H9 (cell line): ENCODE results near the gene SLC46A1. TPM values are rescaled to one million over a fixed set of nuclear protein-coding genes. Genes with fewer than 3 reads are reported as not detected.

Experiments used
- DNase-seq: peaks from one replicate; pipeline ENCODE4 v3.0.0-alpha.2; 2017
- H2AFZ ChIP-seq: one replicate; pipeline ENCODE4 v1.6.1; 2013; ENCODE audit warnings: mild to moderate bottlenecking, low read length, control low read depth, moderate library complexity
- H2AK5ac ChIP-seq: 2 replicates; pipeline ENCODE4 v1.6.1; 2013; ENCODE audit warnings: low read length, control low read depth, mixed read lengths; ENCODE audit not compliant: insufficient read length
- H2BK120ac ChIP-seq: one replicate; pipeline ENCODE4 v1.6.1; 2013; ENCODE audit warnings: low read depth, mild to moderate bottlenecking, low read length, control low read depth, inconsistent platforms; ENCODE audit not compliant: poor library complexity, severe bottlenecking
- H2BK12ac ChIP-seq: 2 replicates; pipeline ENCODE4 v1.6.1; 2013; ENCODE audit warnings: low read length, control low read depth, mixed read lengths, low read depth; ENCODE audit not compliant: insufficient read length
- H2BK15ac ChIP-seq: 2 replicates; pipeline ENCODE4 v1.6.1; 2013; ENCODE audit warnings: low read depth, low read length, control low read depth
- H2BK20ac ChIP-seq: one replicate; pipeline ENCODE4 v1.6.1; 2013; ENCODE audit warnings: low read depth, mild to moderate bottlenecking, low read length, control low read depth, inconsistent platforms; ENCODE audit not compliant: poor library complexity, severe bottlenecking
- H2BK5ac ChIP-seq: 2 replicates; pipeline ENCODE4 v1.6.1; 2013; ENCODE audit warnings: low read length, control low read depth, mixed read lengths; ENCODE audit not compliant: insufficient read length
- H3K14ac ChIP-seq: 2 replicates; pipeline ENCODE4 v1.6.1; 2013; ENCODE audit warnings: low read length, control low read depth; ENCODE audit not compliant: insufficient read depth
- H3K18ac ChIP-seq: 2 replicates; pipeline ENCODE4 v1.6.1; 2013; ENCODE audit warnings: low read depth, mild to moderate bottlenecking, mixed read lengths, low read length, control low read depth; ENCODE audit not compliant: insufficient read length
- H3K23ac ChIP-seq: 2 replicates; pipeline ENCODE4 v1.6.1; 2013; ENCODE audit warnings: low read length, control low read depth, mixed read lengths, low read depth; ENCODE audit not compliant: insufficient read length
- H3K23me2 ChIP-seq: 2 replicates; pipeline ENCODE4 v1.6.1; 2013; ENCODE audit warnings: low read depth, mild to moderate bottlenecking, mixed read lengths, low read length, control low read depth; ENCODE audit not compliant: insufficient read length, poor library complexity, severe bottlenecking
- H3K27ac ChIP-seq: 2 replicates; pipeline ENCODE4 v1.5.1; 2013; ENCODE audit warnings: low read length, control low read depth, mixed read lengths, low read depth; ENCODE audit not compliant: insufficient read length
- H3K27me3 ChIP-seq: 2 replicates; pipeline ENCODE4 v1.6.1; 2013; ENCODE audit warnings: low read length, control low read depth, inconsistent platforms; ENCODE audit not compliant: insufficient read depth
- H3K4ac ChIP-seq: 2 replicates; pipeline ENCODE4 v1.6.1; 2013; ENCODE audit warnings: low read depth, mild to moderate bottlenecking, control low read depth, inconsistent platforms, low read length, moderate library complexity
- H3K4me1 ChIP-seq: 2 replicates; pipeline ENCODE4 v1.6.1; 2013; ENCODE audit warnings: low read length, control low read depth, inconsistent platforms; ENCODE audit not compliant: insufficient read depth
- H3K4me2 ChIP-seq: 2 replicates; pipeline ENCODE4 v1.6.1; 2013; ENCODE audit warnings: low read length, control low read depth, mixed read lengths; ENCODE audit not compliant: insufficient read length, insufficient read depth
- H3K56ac ChIP-seq: 2 replicates; pipeline ENCODE4 v1.6.1; 2013; ENCODE audit warnings: low read depth, mild to moderate bottlenecking, mixed read lengths, low read length, control low read depth; ENCODE audit not compliant: insufficient read length
- H3K79me1 ChIP-seq: 2 replicates; pipeline ENCODE4 v1.6.1; 2013; ENCODE audit warnings: low read depth, mild to moderate bottlenecking, moderate library complexity, low read length, control low read depth, inconsistent platforms; ENCODE audit not compliant: insufficient read depth, poor library complexity, severe bottlenecking
- H3K79me2 ChIP-seq: 2 replicates; pipeline ENCODE4 v1.6.1; 2013; ENCODE audit warnings: low read length, control low read depth, inconsistent platforms; ENCODE audit not compliant: insufficient read depth
- H3K9ac ChIP-seq: 2 replicates; pipeline ENCODE4 v1.6.1; 2013; ENCODE audit warnings: low read length, control low read depth, mixed read lengths; ENCODE audit not compliant: insufficient read length; ENCODE audit errors: extremely low read depth
- H3K9me3 ChIP-seq: one replicate; pipeline ENCODE4 v1.6.1; 2013; ENCODE audit warnings: low read depth, low read length, inconsistent platforms; ENCODE audit not compliant: control insufficient read depth
- H3T11ph ChIP-seq: one replicate; pipeline ENCODE4 v1.6.1; 2013; ENCODE audit warnings: mild to moderate bottlenecking, low read length, control low read depth, inconsistent platforms
- H4K20me1 ChIP-seq: one replicate; pipeline ENCODE4 v1.6.1; 2013; ENCODE audit not compliant: control insufficient read depth, insufficient read length, insufficient read depth
- H4K5ac ChIP-seq: 2 replicates; pipeline ENCODE4 v1.6.1; 2013; ENCODE audit warnings: low read depth, mild to moderate bottlenecking, mixed read lengths, low read length, control low read depth; ENCODE audit not compliant: insufficient read length
- H4K8ac ChIP-seq: replicated peaks from 2 replicates; pipeline ENCODE4 v1.6.1; 2013; ENCODE audit warnings: low read length, control low read depth, mixed read lengths, low read depth; ENCODE audit not compliant: insufficient read length
- H4K91ac ChIP-seq: 2 replicates; pipeline ENCODE4 v1.6.1; 2013; ENCODE audit warnings: low read depth, mild to moderate bottlenecking, moderate library complexity, mixed read lengths, low read length, control low read depth; ENCODE audit not compliant: insufficient read length
- H3K27ac Mint-ChIP-seq, 3 experiments: 2 replicates in 2 of 3; 3 replicates in 1 of 3; pipeline ENCODE4 v1.8.0; 2020 to 2021; ENCODE audit warnings: mixed read lengths in 3 of 3, mild to moderate bottlenecking in 1 of 3, moderate library complexity in 1 of 3
- H3K27me3 Mint-ChIP-seq: 2 replicates; pipeline ENCODE4 v1.8.0; 2021; ENCODE audit warnings: low read depth, mild to moderate bottlenecking, moderate library complexity, mixed read lengths
- H3K36me3 Mint-ChIP-seq, 3 experiments: 2 replicates in 2 of 3; 3 replicates in 1 of 3; pipeline ENCODE4 v1.8.0; 2020 to 2021; ENCODE audit warnings: low read depth in 3 of 3, mixed read lengths in 3 of 3; ENCODE audit not compliant: insufficient read depth in 1 of 3
- H3K4me1 Mint-ChIP-seq, 2 experiments: 2 replicates each; pipeline ENCODE4 v1.8.0; 2020; ENCODE audit warnings: mixed read lengths in 2 of 2
- H3K4me3 Mint-ChIP-seq, 2 experiments: 2 replicates in 1 of 2; 3 replicates in 1 of 2; pipeline ENCODE4 v1.8.0; 2020 to 2021; ENCODE audit warnings: mild to moderate bottlenecking in 2 of 2, mixed read lengths in 2 of 2, moderate library complexity in 1 of 2
- H3K9me3 Mint-ChIP-seq, 2 experiments: 2 replicates in 1 of 2; 3 replicates in 1 of 2; pipeline ENCODE4 v1.8.0; 2020; ENCODE audit warnings: mild to moderate bottlenecking in 2 of 2, mixed read lengths in 2 of 2, moderate library complexity in 1 of 2
- WGBS: extraction: QIAGEN DNeasy Blood & Tissue Kit; methylation state at CpG from one replicate; pipeline ENCODE4 v1.1.7; 2013; ENCODE audit warnings: missing lambda C conversion rate, low lambda C conversion rate, mixed read lengths; ENCODE audit not compliant: insufficient read length; ENCODE audit errors: extremely low coverage; 5-methylcytosine and 5-hydroxymethylcytosine counted together
- total RNA-seq: library from RNA; stranded (reverse); gene quantifications from 2 replicates; pipeline ENCODE4 v1.2.1, GENCODE V29; 2021
- TF ChIP-seq, protein P1 (sequence below): fragments of 200-600 bp; sonication (generic); conservative IDR thresholded peaks from 3 replicates; pipeline ENCODE4 v1.8.0; 2021; ENCODE audit warnings: antibody characterized with exemption, mild to moderate bottlenecking

The SLC46A1 gene
- total RNA-seq, 1 experiment from 2014 or later = 8.7 TPM

DNA sequence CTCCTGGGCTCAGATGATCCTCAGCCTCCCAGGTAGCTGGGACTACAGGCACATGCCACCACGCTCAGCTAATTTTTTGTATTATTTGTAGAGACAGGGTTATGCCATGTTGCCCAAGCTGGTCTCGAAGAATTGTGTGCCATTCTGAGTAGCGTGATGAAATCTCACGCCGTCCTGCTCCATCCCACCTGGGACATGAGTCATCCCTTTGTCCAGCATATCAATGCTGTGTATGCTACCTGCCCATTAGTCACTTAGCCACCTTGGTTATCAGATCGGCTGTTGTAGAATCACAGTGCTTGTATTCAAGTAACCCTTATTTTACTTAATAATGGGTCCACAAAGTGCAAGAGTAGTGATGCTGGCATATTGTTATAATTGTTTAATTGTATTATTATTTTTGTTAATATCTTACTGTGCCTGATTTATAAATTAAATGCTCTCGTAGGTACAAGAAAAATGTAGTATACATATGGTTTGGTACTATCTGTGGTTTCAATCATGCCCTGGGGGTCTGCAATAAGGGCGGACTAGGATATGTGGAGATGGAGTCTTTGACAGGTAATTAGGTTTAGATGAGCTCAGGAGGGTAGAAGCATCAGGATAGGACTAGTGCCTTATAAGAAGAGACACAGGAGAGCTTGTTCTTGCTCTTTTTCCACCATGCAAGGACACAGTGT, 40.8 kb upstream of the SLC46A1 start:
- H3K23ac ChIP-seq = no peak overlapping the region
- no peak overlapping the region for H2AFZ ChIP-seq
- H3K27me3 ChIP-seq = no peaks in the 10 kb centered on the region
- no peak overlapping the region for H4K8ac ChIP-seq
- no peaks in the 10 kb centered on the region for H3K79me1 ChIP-seq
- no peak overlapping the region for H3K14ac ChIP-seq
- no peak overlapping the region for H4K5ac ChIP-seq
- TF ChIP-seq, protein P1, sequence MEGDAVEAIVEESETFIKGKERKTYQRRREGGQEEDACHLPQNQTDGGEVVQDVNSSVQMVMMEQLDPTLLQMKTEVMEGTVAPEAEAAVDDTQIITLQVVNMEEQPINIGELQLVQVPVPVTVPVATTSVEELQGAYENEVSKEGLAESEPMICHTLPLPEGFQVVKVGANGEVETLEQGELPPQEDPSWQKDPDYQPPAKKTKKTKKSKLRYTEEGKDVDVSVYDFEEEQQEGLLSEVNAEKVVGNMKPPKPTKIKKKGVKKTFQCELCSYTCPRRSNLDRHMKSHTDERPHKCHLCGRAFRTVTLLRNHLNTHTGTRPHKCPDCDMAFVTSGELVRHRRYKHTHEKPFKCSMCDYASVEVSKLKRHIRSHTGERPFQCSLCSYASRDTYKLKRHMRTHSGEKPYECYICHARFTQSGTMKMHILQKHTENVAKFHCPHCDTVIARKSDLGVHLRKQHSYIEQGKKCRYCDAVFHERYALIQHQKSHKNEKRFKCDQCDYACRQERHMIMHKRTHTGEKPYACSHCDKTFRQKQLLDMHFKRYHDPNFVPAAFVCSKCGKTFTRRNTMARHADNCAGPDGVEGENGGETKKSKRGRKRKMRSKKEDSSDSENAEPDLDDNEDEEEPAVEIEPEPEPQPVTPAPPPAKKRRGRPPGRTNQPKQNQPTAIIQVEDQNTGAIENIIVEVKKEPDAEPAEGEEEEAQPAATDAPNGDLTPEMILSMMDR = no peak
- H2BK5ac ChIP-seq = no peak overlapping the region
- H3K4ac ChIP-seq = no peak overlapping the region
- no CpG with 5 or more reads among the region's 8 CpGs for WGBS
- H2BK120ac ChIP-seq = no peak overlapping the region
- no peak overlapping the region for H2BK12ac ChIP-seq
- no peaks in the 10 kb centered on the region for H3K4me1 ChIP-seq
- H3T11ph ChIP-seq = no peak overlapping the region
- Mint-ChIP-seq H3K27ac (no peak overlapping the region), H3K4me1 (peaks cover 0 to 3% of the 10 kb centered on the region in 2 experiments; a peak in 1 of 4 replicates), H3K27me3 (peaks cover 10% of the 10 kb centered on the region), H3K36me3 (no peaks in the 10 kb centered on the region), H3K4me3 (no peak overlapping the region), H3K9me3 (no peaks in the 10 kb centered on the region; a peak in 1 of 5 replicates)
- H3K9ac ChIP-seq = no peak overlapping the region
- no peaks in the 10 kb centered on the region for H4K20me1 ChIP-seq
- H4K91ac ChIP-seq = no peak overlapping the region
- H3K79me2 ChIP-seq = no peaks in the 10 kb centered on the region
- no peak for DNase-seq
- H2BK15ac ChIP-seq = no peak overlapping the region
- H3K23me2 ChIP-seq = no peaks in the 10 kb centered on the region
- H2BK20ac ChIP-seq = no peak overlapping the region
- H3K18ac ChIP-seq = no peak overlapping the region
- H3K4me2 ChIP-seq = no peak overlapping the region
- H2AK5ac ChIP-seq = no peak overlapping the region
- H3K27ac ChIP-seq = no peak overlapping the region
- H3K9me3 ChIP-seq = no peaks in the 10 kb centered on the region
- H3K56ac ChIP-seq = no peak overlapping the region
